Vagina (tissue), 2 donors: Measurements from ENCODE around the gene ATXN10. TPM values are rescaled to one million over a fixed set of nuclear protein-coding genes. Genes with fewer than 3 reads are reported as not detected.

Experiments
- DNase-seq, 2 donors: peaks; one replicate each; pipeline ENCODE4 v3.0.0-alpha.2; 2017; ENCODE audit errors: extremely low spot score in 2 of 2
- H3K27ac ChIP-seq: fragments of 200-600 bp; sonication (generic); one replicate; pipeline ENCODE4 v1.5.1; 2019
- H3K27me3 ChIP-seq: fragments of 200-600 bp; sonication (generic); one replicate; pipeline ENCODE4 v1.5.1; 2019
- H3K36me3 ChIP-seq, 2 donors: fragments of 200-600 bp; sonication (generic); one replicate each; pipeline ENCODE4 v1.5.1; 2017 to 2019
- H3K4me1 ChIP-seq: fragments of 200-600 bp; sonication (generic); one replicate; pipeline ENCODE4 v1.5.1; 2019
- H3K4me3 ChIP-seq, 2 donors: fragments of 200-600 bp; sonication (generic); 1 replicate in 1 of 2; 2 replicates in 1 of 2; pipeline ENCODE4 v1.5.1; 2016 to 2019
- H3K9me3 ChIP-seq: fragments of 200-600 bp; sonication (generic); one replicate; pipeline ENCODE4 v1.5.1; 2019
- POLR2A ChIP-seq, 2 donors: fragments of 450-650 bp; IDR thresholded peaks; one replicate each; pipeline ENCODE4 v1.6.1; 2017; ENCODE audit warnings: antibody characterized with exemption in 2 of 2, mild to moderate bottlenecking in 2 of 2, moderate library complexity in 2 of 2
- POLR2AphosphoS5 ChIP-seq, 2 donors: sonication (generic); formaldehyde crosslinking; IDR thresholded peaks; one replicate each; pipeline ENCODE4 v1.9.0; 2017; ENCODE audit warnings: antibody characterized with exemption in 2 of 2, mild to moderate bottlenecking in 2 of 2, low read depth in 1 of 2; ENCODE audit not compliant: insufficient read depth in 1 of 2
- intact Hi-C: fragments of 100-400 bp; cut with DNase I; formaldehyde crosslinking; loops from one replicate; pipeline ENCODE4 v1.15.1; 2023
- total RNA-seq: library from RNA; depleted of rRNA; stranded (reverse); fragments of >200 nt; gene quantifications from one replicate; pipeline ENCODE4 v1.2.3, GENCODE V29; 2016
- TF ChIP-seq, protein P1 (sequence below), 3 experiments: fragments of 450-650 bp in 2 of 3; fragments of 200-600 bp in 1 of 3; sonication (generic) in 1 of 3; IDR thresholded peaks; one replicate each; pipeline ENCODE4 v1.5.1; 2017 to 2019; ENCODE audit warnings: antibody characterized with exemption in 3 of 3, mild to moderate bottlenecking in 2 of 3, moderate library complexity in 2 of 3

Gene ATXN10
- total RNA-seq, 1 donor from 2014 or later: 116 TPM

- Histone ChIP-seq H3K27me3 (no peaks in the 10 kb centered on the region), H3K9me3 (no peaks in the 10 kb centered on the region), H3K4me3 (no peak overlapping the region), H3K36me3 (peaks cover 0 to 36% of the 10 kb centered on the region in 2 donors), H3K27ac (no peak overlapping the region), H3K4me1 (peaks cover 5% of the 10 kb centered on the region)
- intact Hi-C loops: no loop called here
- DNase-seq: no peak
- TF ChIP-seq POLR2A (IDR thresholded peaks at IDR 0.05) (no peak), POLR2AphosphoS5 (IDR thresholded peaks at IDR 0.05; ENCODE audit: insufficient read depth in 1 of 2, low read depth in 1 of 2) (no peak)
- TF ChIP-seq, protein P1, sequence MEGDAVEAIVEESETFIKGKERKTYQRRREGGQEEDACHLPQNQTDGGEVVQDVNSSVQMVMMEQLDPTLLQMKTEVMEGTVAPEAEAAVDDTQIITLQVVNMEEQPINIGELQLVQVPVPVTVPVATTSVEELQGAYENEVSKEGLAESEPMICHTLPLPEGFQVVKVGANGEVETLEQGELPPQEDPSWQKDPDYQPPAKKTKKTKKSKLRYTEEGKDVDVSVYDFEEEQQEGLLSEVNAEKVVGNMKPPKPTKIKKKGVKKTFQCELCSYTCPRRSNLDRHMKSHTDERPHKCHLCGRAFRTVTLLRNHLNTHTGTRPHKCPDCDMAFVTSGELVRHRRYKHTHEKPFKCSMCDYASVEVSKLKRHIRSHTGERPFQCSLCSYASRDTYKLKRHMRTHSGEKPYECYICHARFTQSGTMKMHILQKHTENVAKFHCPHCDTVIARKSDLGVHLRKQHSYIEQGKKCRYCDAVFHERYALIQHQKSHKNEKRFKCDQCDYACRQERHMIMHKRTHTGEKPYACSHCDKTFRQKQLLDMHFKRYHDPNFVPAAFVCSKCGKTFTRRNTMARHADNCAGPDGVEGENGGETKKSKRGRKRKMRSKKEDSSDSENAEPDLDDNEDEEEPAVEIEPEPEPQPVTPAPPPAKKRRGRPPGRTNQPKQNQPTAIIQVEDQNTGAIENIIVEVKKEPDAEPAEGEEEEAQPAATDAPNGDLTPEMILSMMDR (IDR thresholded peaks at IDR 0.05): no peak
These were observed 46.8 kb downstream of the ATXN10 start for GRCh38 chr22:45718391-45718790.

DNA sequence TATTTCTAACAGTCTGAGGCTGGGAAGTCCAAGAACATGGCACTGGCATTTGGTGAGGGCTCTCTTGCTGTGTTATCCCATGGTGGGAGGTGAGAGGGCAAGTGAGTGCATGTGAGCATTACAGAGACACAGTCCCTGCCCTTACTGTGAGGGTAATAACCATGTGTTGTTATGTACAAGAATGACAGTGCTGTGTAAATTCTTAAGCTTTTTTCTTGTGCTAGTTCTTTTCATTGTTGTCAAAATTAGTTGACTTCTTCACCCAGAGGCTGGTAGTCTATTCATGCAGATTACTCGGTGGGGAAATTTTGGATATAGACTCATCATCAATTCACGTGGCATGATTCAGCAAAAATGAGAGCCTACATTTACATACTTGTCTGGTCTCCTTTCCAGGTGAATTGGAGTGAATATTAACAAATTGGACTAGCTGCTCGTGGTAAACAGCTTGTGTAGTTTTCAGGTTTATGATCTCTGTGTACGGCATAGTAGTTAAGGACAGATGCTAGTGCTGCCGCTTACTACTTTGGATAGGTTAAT is 49.3 kb downstream of the ATXN10 start:
- Histone ChIP-seq H3K27me3 (no peaks in the 10 kb centered on the region), H3K4me3 (no peak overlapping the region), H3K36me3 (peaks cover 0 to 36% of the 10 kb centered on the region in 2 donors), H3K9me3 (no peaks in the 10 kb centered on the region), H3K27ac (no peak overlapping the region), H3K4me1 (peaks cover 5% of the 10 kb centered on the region)
- intact Hi-C loops: no loop called here
- no peak for DNase-seq
- TF ChIP-seq, protein P1 (IDR thresholded peaks at IDR 0.05): no peak
- TF ChIP-seq POLR2AphosphoS5 (IDR thresholded peaks at IDR 0.05; ENCODE audit: insufficient read depth in 1 of 2, low read depth in 1 of 2) (no peak), POLR2A (IDR thresholded peaks at IDR 0.05) (no peak)

DNA sequence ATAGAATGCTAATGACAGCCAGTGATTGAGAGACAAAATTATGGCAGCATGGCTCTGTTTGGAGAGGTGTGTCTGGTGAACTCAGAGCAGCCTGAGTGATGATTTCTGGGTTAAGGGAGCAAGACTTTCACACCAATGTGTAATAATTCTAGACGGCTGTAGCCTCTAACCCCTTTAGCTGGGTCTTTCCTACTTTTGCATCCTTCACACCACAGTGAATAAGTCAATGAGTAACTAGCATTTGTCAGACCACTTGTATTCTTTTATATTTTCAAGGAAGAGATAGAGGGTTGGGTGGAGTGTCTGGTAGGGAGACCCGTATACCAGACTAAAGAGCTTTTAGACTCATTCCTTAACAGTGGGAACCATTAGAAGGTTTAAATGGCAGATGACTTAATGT is 50.4 kb downstream of the ATXN10 start:
- Histone ChIP-seq H3K4me1 (peaks cover 5% of the 10 kb centered on the region), H3K36me3 (peaks cover 0 to 36% of the 10 kb centered on the region in 2 donors), H3K9me3 (no peaks in the 10 kb centered on the region), H3K27me3 (no peaks in the 10 kb centered on the region), H3K27ac (no peak overlapping the region), H3K4me3 (no peak overlapping the region)
- intact Hi-C loops: no loop called here
- no peak for DNase-seq
- no peak for TF ChIP-seq POLR2A (IDR thresholded peaks at IDR 0.05)
- TF ChIP-seq, protein P1 (IDR thresholded peaks at IDR 0.05): no peak

- TF ChIP-seq POLR2A (IDR thresholded peaks at IDR 0.05) (no peak), POLR2AphosphoS5 (IDR thresholded peaks at IDR 0.05; ENCODE audit: insufficient read depth in 1 of 2, low read depth in 1 of 2) (no peak)
- TF ChIP-seq, protein P1 (IDR thresholded peaks at IDR 0.05): no peak
- intact Hi-C loops: no loop called here
- Histone ChIP-seq H3K36me3 (peaks cover 0 to 22% of the 10 kb centered on the region in 2 donors), H3K27me3 (no peaks in the 10 kb centered on the region), H3K27ac (no peak overlapping the region), H3K4me1 (no peaks in the 10 kb centered on the region), H3K4me3 (no peak overlapping the region), H3K9me3 (no peaks in the 10 kb centered on the region)
- no peak for DNase-seq
These were observed 54.4 kb downstream of the ATXN10 start for GRCh38 chr22:45726081-45726480.

DNA sequence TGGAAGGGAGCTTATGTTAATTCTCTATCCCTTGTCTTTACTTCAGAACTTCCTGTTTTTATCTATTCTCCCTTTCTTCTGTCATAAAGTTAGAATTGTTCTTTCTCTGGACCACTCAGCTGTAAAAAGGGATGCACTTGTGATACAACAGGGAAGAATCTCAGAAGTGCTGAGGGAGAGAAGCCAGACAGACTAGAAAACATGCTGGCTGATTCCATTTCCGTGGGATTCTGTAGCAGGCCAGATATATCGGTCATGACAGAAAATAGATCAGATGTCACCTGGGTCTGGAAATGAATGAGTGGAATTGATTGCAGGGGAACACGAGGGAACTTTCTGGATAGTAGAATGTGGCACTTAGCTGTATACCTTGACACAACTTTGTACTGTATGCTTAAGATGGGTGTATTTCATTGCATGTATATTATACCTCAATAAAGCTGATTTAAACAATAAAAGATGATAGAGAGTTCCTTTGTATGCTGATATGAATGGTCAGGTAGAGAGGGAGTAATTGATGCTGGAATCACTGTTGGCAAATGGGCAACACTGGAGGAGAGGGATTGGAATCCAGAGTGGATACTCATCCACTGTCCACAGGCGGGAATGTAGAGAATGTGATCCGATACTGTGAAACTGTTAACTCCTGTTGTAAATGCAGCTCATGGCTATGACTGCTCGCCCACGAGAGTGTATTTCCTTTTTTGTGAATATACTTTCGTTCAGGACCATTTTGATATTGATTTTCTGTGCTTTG is 59.6 kb downstream of the ATXN10 start:
- H3K27ac ChIP-seq: no peak overlapping the region
- no peaks in the 10 kb centered on the region for H3K27me3 ChIP-seq
- H3K4me3 ChIP-seq: no peak overlapping the region
- no peak for DNase-seq
- intact Hi-C loops: no loop called here
- no peaks in the 10 kb centered on the region for H3K9me3 ChIP-seq
- TF ChIP-seq, protein P1 (IDR thresholded peaks at IDR 0.05): no peak
- TF ChIP-seq POLR2A (IDR thresholded peaks at IDR 0.05): no peak
- TF ChIP-seq POLR2AphosphoS5 (IDR thresholded peaks at IDR 0.05; ENCODE audit: insufficient read depth in 1 of 2, low read depth in 1 of 2): no peak
- H3K4me1 ChIP-seq: no peaks in the 10 kb centered on the region
- H3K36me3 ChIP-seq: peaks cover 0 to 6% of the 10 kb centered on the region in 2 donors
